Calu3 (cell line): ENCODE results near the gene SLC9A7. TPM values are rescaled to one million over a fixed set of nuclear protein-coding genes. Genes with fewer than 3 reads are reported as not detected.

Source experiments
- BruUV-seq: library from RNA; stranded (reverse); fragments of 400-500 nt; replicated peaks from 2 replicates; lab custom pipeline; 2021; lab: Mats Ljungman, UMichigan
- CTCF ChIA-PET: fragments of 300-600 bp; sonication (Branson Sonifier 250); formaldehyde crosslinking; loops from one replicate; lab custom pipeline; 2022; ENCODE audit warnings: antibody characterized with exemption; lab: Charles Lee
- DNase-seq: peaks from one replicate; pipeline ENCODE4 v3.0.0; 2022
- H3K27ac Mint-ChIP-seq: one replicate; pipeline ENCODE4 v1.8.0; 2022; ENCODE audit warnings: mixed read lengths; ENCODE audit not compliant: unreplicated experiment
- H3K27me3 Mint-ChIP-seq: one replicate; pipeline ENCODE4 v1.8.0; 2022; ENCODE audit warnings: mixed read lengths; ENCODE audit not compliant: unreplicated experiment
- H3K36me3 Mint-ChIP-seq: one replicate; pipeline ENCODE4 v1.8.0; 2022; ENCODE audit warnings: mild to moderate bottlenecking, moderate library complexity, mixed read lengths; ENCODE audit not compliant: insufficient read depth, unreplicated experiment
- H3K4me1 Mint-ChIP-seq: one replicate; pipeline ENCODE4 v1.8.0; 2022; ENCODE audit warnings: mild to moderate bottlenecking, low read depth, mixed read lengths; ENCODE audit not compliant: unreplicated experiment
- H3K4me3 Mint-ChIP-seq: one replicate; pipeline ENCODE4 v1.8.0; 2022; ENCODE audit warnings: mild to moderate bottlenecking, low read depth, moderate library complexity, mixed read lengths; ENCODE audit not compliant: unreplicated experiment
- H3K9me3 Mint-ChIP-seq: one replicate; pipeline ENCODE4 v1.8.0; 2022; ENCODE audit warnings: low read depth, mixed read lengths; ENCODE audit not compliant: unreplicated experiment
- CTCF ChIP-seq: fragments of 200-600 bp; IDR thresholded peaks from one replicate; pipeline ENCODE4 v1.8.0; 2022; ENCODE audit warnings: antibody characterized with exemption; ENCODE audit not compliant: unreplicated experiment
- intact Hi-C: fragments of 100-400 bp; cut with micrococcal nuclease; formaldehyde crosslinking; loops from one replicate; pipeline ENCODE4 v1.10.0; 2022; ENCODE audit not compliant: unreplicated experiment
- total RNA-seq: library from RNA; stranded (reverse); gene quantifications from 2 replicates; pipeline ENCODE4 v1.2.3, GENCODE V29; 2022

Gene SLC9A7
- total RNA-seq, 1 experiment from 2014 or later = 83.3 TPM

GRCh38 chrX:46750889-46751288 lies 8.0 kb downstream of the SLC9A7 start:
- no peak for TF ChIP-seq CTCF
- BruUV-seq = no TSS peak
- no peaks in the 10 kb centered on the region for H3K9me3 Mint-ChIP-seq
- H3K4me1 Mint-ChIP-seq = peaks cover 24% of the 10 kb centered on the region
- H3K27me3 Mint-ChIP-seq = no peaks in the 10 kb centered on the region
- intact Hi-C loops = loop anchor here (10.0 kb wide), 1 partner anchor 66 kb away; no protein-coding TSS in a partner anchor
- H3K36me3 Mint-ChIP-seq = peaks cover 9% of the 10 kb centered on the region
- DNase-seq = no peak
- H3K27ac Mint-ChIP-seq = no peak overlapping the region
- H3K4me3 Mint-ChIP-seq = no peak overlapping the region
- CTCF ChIA-PET = no interaction called here

- H3K36me3 Mint-ChIP-seq = no peaks in the 10 kb centered on the region
- no peak for DNase-seq
- H3K4me1 Mint-ChIP-seq = peaks cover 7% of the 10 kb centered on the region
- no peak for TF ChIP-seq CTCF
- peak overlapping the region; percentile 24 for H3K27ac Mint-ChIP-seq
- H3K9me3 Mint-ChIP-seq = peaks cover 7% of the 10 kb centered on the region
- no TSS peak for BruUV-seq
- CTCF ChIA-PET = interaction anchor here (0.5 kb wide), 1 partner anchor 11 kb away, joined by 5 read pairs; no protein-coding TSS in a partner anchor
- no peaks in the 10 kb centered on the region for H3K27me3 Mint-ChIP-seq
- no peak overlapping the region for H3K4me3 Mint-ChIP-seq
- intact Hi-C loops = no loop called here
These were observed 14.9 kb downstream of the SLC9A7 start for GRCh38 chrX:46744009-46744408.

- Mint-ChIP-seq H3K36me3 (no peaks in the 10 kb centered on the region), H3K27me3 (no peaks in the 10 kb centered on the region), H3K9me3 (peaks cover 8% of the 10 kb centered on the region), H3K27ac (no peak overlapping the region), H3K4me1 (peaks cover 10% of the 10 kb centered on the region), H3K4me3 (no peak overlapping the region)
- CTCF ChIA-PET = no interaction called here
- DNase-seq = no peak
- TF ChIP-seq CTCF = no peak
- intact Hi-C loops = no loop called here
- BruUV-seq = no TSS peak
These were observed 15.9 kb downstream of the SLC9A7 start for GRCh38 chrX:46743046-46743445.

- intact Hi-C loops = no loop called here
- H3K4me3 Mint-ChIP-seq = peak overlapping the region; percentile 24
- DNase-seq = no peak
- no TSS peak for BruUV-seq
- H3K27me3 Mint-ChIP-seq = no peaks in the 10 kb centered on the region
- TF ChIP-seq CTCF = no peak
- H3K9me3 Mint-ChIP-seq = peaks cover 16% of the 10 kb centered on the region
- H3K36me3 Mint-ChIP-seq = peaks cover 7% of the 10 kb centered on the region
- peaks cover 10% of the 10 kb centered on the region for H3K4me1 Mint-ChIP-seq
- CTCF ChIA-PET = no interaction called here
- H3K27ac Mint-ChIP-seq = peak overlapping the region; percentile 39
These were observed 19.2 kb downstream of the SLC9A7 start for GRCh38 chrX:46739736-46740135.
